ENCODE data around the gene SEMA3A.

- TF ChIP-seq CTCF (IDR thresholded peaks at IDR 0.05) (no peak), SP1 (CRISPR knock-in tag; conservative IDR thresholded peaks at IDR 0.05) (no peak), ZNF281 (CRISPR knock-in tag; IDR thresholded peaks at IDR 0.05) (no peak), IRF2 (CRISPR knock-in tag; IDR thresholded peaks at IDR 0.05; ENCODE audit: borderline replicate concordance, low read depth) (no peak), NR1H2 (CRISPR knock-in tag; IDR thresholded peaks at IDR 0.05) (no peak), ATF2 (CRISPR knock-in tag; IDR thresholded peaks at IDR 0.05; ENCODE audit: borderline replicate concordance, low read depth) (no peak), FOXP4 (CRISPR knock-in tag; IDR thresholded peaks at IDR 0.05) (no peak)
These were observed at the start of gene SEMA3A for GRCh38 chr7:84194484-84195271.
